WTC11 (cell line): ENCODE results near the gene ADARB2.

ENCODE experiments used
- CTCF ChIP-seq: fragments of 200-600 bp; IDR thresholded peaks from 2 replicates; pipeline ENCODE4 v1.8.0; 2022; ENCODE audit warnings: antibody characterized with exemption
- E2F1 ChIP-seq: sonication (generic); formaldehyde crosslinking; IDR thresholded peaks from 2 replicates; pipeline ENCODE4 v1.8.0; 2022; ENCODE audit warnings: mild to moderate bottlenecking, missing genetic modification reagents
- E2F5 ChIP-seq: sonication (generic); formaldehyde crosslinking; IDR thresholded peaks from 2 replicates; pipeline ENCODE4 v1.8.1; 2022; ENCODE audit warnings: mild to moderate bottlenecking, moderate library complexity, missing genetic modification reagents
- MAX ChIP-seq: sonication (generic); formaldehyde crosslinking; IDR thresholded peaks from 2 replicates; pipeline ENCODE4 v1.8.0; 2022; ENCODE audit warnings: mild to moderate bottlenecking, missing genetic modification reagents
- SOX15 ChIP-seq: fragments of 250-450 bp; sonication (Bioruptor Pico); IDR thresholded peaks from 2 replicates; pipeline ENCODE4 v1.9.0; 2021; ENCODE audit warnings: mild to moderate bottlenecking

GRCh38 chr10:1148855-1149605 lies 588.3 kb downstream of the ADARB2 start:
- no peak for TF ChIP-seq CTCF
- no peak for TF ChIP-seq E2F5 (CRISPR knock-in tag)
- TF ChIP-seq SOX15 (CRISPR knock-in tag), result no peak
- no peak for TF ChIP-seq MAX (CRISPR knock-in tag)
- TF ChIP-seq E2F1 (CRISPR knock-in tag), result no peak
